Hematopoietic multipotent progenitor cell treated with erythropoietin and hydrocortisone succinate and interleukin-3 and kit ligand, for 6 days (in vitro differentiated cells): ENCODE results near the gene KIF1A.
A peak's percentile ranks its signal among the peaks of the same experiment; 100 is the strongest.
"Not testable (repeated sequence)": the region's sequence is repeated elsewhere in the genome, so short reads cannot be mapped to it uniquely, and the experiment has no call there.

Source experiments
- DNase-seq: peaks from one replicate; pipeline ENCODE4 v3.0.0-alpha.2; 2015

KIF1A gene

DNA sequence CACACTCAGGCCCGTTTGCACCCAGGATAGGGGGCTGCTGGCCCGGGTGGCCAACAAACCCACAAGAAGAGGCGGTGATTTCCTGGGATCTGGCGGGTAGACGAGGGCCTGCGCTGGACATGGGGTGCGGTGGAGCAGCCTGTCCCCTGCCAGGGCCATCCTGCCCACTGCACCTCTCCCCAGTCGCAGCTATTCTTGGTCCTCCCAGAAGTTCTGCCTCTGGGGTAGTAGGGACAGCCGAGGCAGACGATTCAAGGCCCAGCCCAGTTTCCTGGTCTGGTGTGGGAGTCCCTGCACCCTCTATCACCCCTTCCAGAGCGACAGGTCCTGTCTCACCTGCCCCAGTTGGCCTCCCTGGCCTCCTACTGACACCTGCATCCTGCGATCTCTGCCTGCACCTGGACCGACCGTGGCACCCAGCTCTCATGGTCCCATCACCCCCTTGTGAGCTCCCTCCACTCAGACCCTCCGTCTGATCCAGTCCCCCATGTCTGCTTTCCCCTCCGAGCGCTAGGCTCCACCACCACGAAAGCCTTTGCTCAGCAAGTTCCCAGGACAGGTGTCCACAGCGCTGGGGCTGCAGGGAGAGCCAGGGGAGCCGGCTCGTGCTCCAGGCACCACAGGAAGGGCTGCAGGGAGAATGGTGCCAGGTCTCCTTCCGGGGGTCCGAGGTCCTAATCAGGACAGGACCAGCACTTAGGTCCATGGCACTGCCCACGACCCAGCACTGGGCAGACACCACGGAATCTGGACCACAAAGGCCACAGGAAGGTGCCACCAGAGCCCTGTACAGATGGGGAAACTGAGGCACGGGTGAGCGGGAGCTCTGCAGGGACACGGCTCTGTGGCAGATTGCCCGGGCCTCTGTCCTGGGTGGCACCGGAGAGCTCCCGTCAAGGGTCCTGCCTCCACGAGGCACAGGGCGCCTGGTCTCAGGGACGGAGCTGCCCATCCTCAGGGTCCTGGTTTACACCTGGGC is 127.1 kb downstream of the KIF1A start:
- not testable (repeated sequence) for DNase-seq

- not testable (repeated sequence) for DNase-seq
Measured at GRCh38 chr2:240691631-240692420, 128.2 kb downstream of the KIF1A start, which contains the start of gene AQP12A. Gene AQP12A, plus strand, starts transcription at chr2:240691866. Its CDS starts 48 bp downstream, at chr2:240691914.

DNA sequence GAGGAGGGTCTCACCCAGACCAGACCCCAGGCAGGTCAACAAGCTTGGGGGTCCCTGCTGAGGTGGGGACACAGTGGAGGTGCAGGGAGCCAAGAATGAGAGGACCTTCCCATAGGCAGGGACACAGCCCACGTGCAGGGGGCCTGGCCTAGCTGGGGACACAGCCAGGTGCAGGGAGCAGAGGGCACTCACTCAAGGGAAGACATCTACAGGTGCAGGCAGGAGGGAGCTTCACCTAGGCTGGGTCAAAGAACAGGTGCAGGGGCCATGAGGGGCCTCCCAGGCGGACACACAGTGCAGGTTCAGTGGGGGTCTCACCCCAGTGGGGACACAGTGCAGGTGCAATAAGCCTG is 129.0 kb downstream of the KIF1A start:
- not testable (repeated sequence) for DNase-seq

GRCh38 chr2:240690421-240691074 is 129.5 kb downstream of the KIF1A start:
- DNase-seq, result not testable (repeated sequence)

DNA sequence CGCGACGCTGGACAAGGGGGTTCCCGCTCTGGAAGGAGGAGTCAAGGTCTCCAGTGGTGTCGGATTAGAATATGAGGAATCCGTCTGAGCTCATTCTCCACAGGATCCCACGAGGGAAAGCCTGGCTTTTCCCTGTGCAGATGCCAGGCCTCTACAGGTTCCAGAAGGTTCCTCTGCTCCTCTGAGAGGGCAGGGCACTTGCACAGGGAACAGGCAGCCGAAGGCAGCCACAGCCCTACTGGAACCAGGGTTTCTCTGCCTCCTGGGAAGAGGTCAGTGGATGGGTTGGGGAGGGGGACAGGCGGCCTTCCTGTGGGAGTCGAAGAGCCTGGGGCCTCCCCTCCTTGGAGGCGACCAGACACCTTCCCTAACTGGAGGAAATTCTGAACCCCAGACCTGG is 130.0 kb downstream of the KIF1A start:
- no peak for DNase-seq

GRCh38 chr2:240688553-240688919 is 131.5 kb downstream of the KIF1A start:
- no peak for DNase-seq

GRCh38 chr2:240687741-240688552 is 132.1 kb downstream of the KIF1A start:
- no peak for DNase-seq

DNA sequence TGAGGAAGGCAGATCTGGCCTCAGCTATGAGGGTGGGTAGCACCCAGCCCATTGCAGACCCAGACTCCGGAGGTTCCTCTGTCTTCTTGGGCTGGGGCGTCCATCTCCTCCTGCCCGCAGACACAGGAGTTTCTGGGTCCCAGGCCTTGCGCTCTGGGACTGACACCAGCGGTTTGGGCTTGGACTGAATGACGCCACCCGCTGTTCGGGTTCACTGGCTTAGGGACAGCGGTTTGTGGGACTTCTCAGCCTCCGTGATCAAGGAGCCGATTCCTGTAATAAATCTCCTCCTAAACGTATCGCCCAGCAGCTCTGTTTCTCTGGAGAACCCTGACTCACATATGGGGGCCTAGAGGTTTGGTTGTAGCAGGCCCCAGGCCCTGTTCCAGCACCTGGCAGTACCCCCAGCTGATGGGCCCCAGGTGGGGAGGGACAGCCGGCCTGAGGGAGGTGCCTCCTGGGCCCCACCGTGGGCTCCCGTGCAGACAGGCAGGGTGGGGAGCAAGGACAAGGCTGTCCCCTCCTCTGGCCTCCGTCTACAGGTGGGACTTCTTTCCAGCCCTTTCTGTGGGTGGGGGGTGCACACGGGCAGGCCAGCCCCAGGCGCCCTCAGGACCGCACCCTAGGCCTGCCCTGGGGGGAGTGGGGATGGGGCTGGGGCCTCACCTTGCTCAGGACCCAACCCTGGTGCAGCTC is 132.8 kb downstream of the KIF1A start:
- no peak for DNase-seq

GRCh38 chr2:240686460-240686859 is 133.6 kb downstream of the KIF1A start:
- DNase-seq, result no peak

GRCh38 chr2:240685771-240686371 is 134.1 kb downstream of the KIF1A start:
- peak; percentile 6 for DNase-seq

GRCh38 chr2:240683980-240684728 is 135.9 kb downstream of the KIF1A start:
- DNase-seq, result not testable (repeated sequence)

- not testable (repeated sequence) for DNase-seq
Measured at GRCh38 chr2:240683329-240683979, 136.6 kb downstream of the KIF1A start.

- not testable (repeated sequence) for DNase-seq
Measured at GRCh38 chr2:240682431-240683224, 137.4 kb downstream of the KIF1A start, which contains the start of gene AQP12B. Gene AQP12B, minus strand, starts transcription at chr2:240682885. Its CDS starts 48 bp downstream, at chr2:240682837.

- DNase-seq, result not testable (repeated sequence)
Measured at GRCh38 chr2:240680185-240680584, 139.8 kb downstream of the KIF1A start.

GRCh38 chr2:240678909-240679308 is 141.1 kb downstream of the KIF1A start:
- not testable (repeated sequence) for DNase-seq

GRCh38 chr2:240678043-240678442 is 142.0 kb downstream of the KIF1A start:
- DNase-seq, result not testable (repeated sequence)

DNA sequence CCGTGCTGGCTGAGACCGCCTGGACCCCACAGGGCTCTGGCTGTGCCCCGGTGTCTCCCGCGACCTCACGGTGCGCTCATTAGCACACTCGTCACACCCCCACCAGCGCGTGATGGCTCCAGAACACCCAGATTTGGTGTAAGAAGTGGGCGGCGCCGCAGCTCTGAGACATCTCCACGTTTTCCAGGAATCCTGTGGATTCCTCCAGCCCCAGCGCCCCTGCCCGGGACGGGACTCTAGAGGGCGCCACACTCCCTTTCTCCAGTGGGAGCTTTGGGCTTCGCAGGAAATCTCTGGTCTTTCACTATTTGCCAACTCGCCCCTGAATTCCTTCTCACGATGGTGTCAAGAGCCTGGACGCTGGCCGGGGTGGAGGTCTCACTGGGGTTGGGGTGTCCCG is 144.7 kb downstream of the KIF1A start:
- not testable (repeated sequence) for DNase-seq

- not testable (repeated sequence) for DNase-seq
Measured at GRCh38 chr2:240674461-240675184, 145.4 kb downstream of the KIF1A start.
